ENCODE results near the gene UTS2B.

The UTS2B gene

GRCh38 chr3:191350396-191351090 is 20.2 kb upstream of the UTS2B start:
- DNase-seq, result no peak

- no peak for DNase-seq
Measured at GRCh38 chr3:191348098-191348497, 17.8 kb upstream of the UTS2B start.

GRCh38 chr3:191347228-191347627 is 16.9 kb upstream of the UTS2B start:
- no peak for DNase-seq

GRCh38 chr3:191345334-191345733 is 15.0 kb upstream of the UTS2B start:
- DNase-seq, result no peak

- DNase-seq, result no peak
Measured at GRCh38 chr3:191343913-191344312, 13.6 kb upstream of the UTS2B start.

GRCh38 chr3:191343115-191343514 is 12.8 kb upstream of the UTS2B start:
- DNase-seq, result no peak

- no peak for DNase-seq
Measured at GRCh38 chr3:191342411-191342810, 12.1 kb upstream of the UTS2B start.

GRCh38 chr3:191342006-191342405 is 11.7 kb upstream of the UTS2B start:
- DNase-seq, result peak; percentile 47

- DNase-seq, result no peak
Measured at GRCh38 chr3:191340966-191341365, 10.6 kb upstream of the UTS2B start.

GRCh38 chr3:191340351-191340750 is 10.0 kb upstream of the UTS2B start:
- DNase-seq, result no peak

- peak; percentile 34 for DNase-seq
Measured at GRCh38 chr3:191339316-191339917, 9.1 kb upstream of the UTS2B start.

- DNase-seq, result no peak
Measured at GRCh38 chr3:191338177-191338488, 7.8 kb upstream of the UTS2B start.

GRCh38 chr3:191336833-191337232 is 6.5 kb upstream of the UTS2B start:
- no peak for DNase-seq

GRCh38 chr3:191334346-191334893 is 4.1 kb upstream of the UTS2B start:
- DNase-seq, result peak; percentile 25

- DNase-seq, result no peak
Measured at GRCh38 chr3:191333298-191333880, 3.1 kb upstream of the UTS2B start.

- peak; percentile 44 for DNase-seq
Measured at GRCh38 chr3:191331388-191331787, 1.1 kb upstream of the UTS2B start.

GRCh38 chr3:191330530-191331048 is 263 bp upstream of the UTS2B start:
- DNase-seq, result no peak

GRCh38 chr3:191328962-191329653 is 1.2 kb downstream of the UTS2B start, which contains the start of gene CCDC50:
TSS of gene CCDC50 (plus strand) at chr3:191329394. CDS start at chr3:191329675, 281 bp downstream.
- DNase-seq, result peak; percentile 69

- DNase-seq, result no peak
Measured at GRCh38 chr3:191328383-191328961, 1.9 kb downstream of the UTS2B start.

GRCh38 chr3:191327526-191327925 is 2.8 kb downstream of the UTS2B start:
- no peak for DNase-seq

- DNase-seq, result no peak
Measured at GRCh38 chr3:191324936-191325335, 5.4 kb downstream of the UTS2B start.

- no peak for DNase-seq
Measured at GRCh38 chr3:191321019-191321767, 9.1 kb downstream of the UTS2B start.

Data from suppressor macrophage treated with lipopolysaccharide for 4 hours (primary cell).